MM.1S (cell line): Measurements from ENCODE around the gene TENM4.

Experiments used
- DNase-seq: peaks from one replicate; pipeline ENCODE4 v3.0.0-alpha.2; 2015
- H2AFZ ChIP-seq: fragments of 300-600 bp; sonication (generic); 2 replicates; pipeline ENCODE4 v1.6.0; 2016; ENCODE audit warnings: antibody characterized with exemption, low read length
- H3F3A ChIP-seq: fragments of 300-600 bp; sonication (generic); 2 replicates; pipeline ENCODE4 v1.6.1; 2016; ENCODE audit warnings: mild to moderate bottlenecking, antibody characterized with exemption, low read length, moderate library complexity, mixed read lengths; ENCODE audit not compliant: insufficient read depth
- H3K27ac ChIP-seq: fragments of 300-600 bp; sonication (generic); 2 replicates; pipeline ENCODE4 v1.5.1; 2016; ENCODE audit warnings: mild to moderate bottlenecking, low read length
- H3K27me3 ChIP-seq: fragments of 300-600 bp; sonication (generic); replicated peaks from 2 replicates; pipeline ENCODE4 v1.6.0; 2016; ENCODE audit warnings: low read length; ENCODE audit not compliant: insufficient read depth
- H3K36me3 ChIP-seq: fragments of 300-600 bp; sonication (generic); replicated peaks from 2 replicates; pipeline ENCODE4 v1.6.1; 2016; ENCODE audit warnings: mild to moderate bottlenecking, low read length, mixed read lengths; ENCODE audit not compliant: insufficient read depth
- H3K4me1 ChIP-seq: fragments of 300-600 bp; sonication (generic); 2 replicates; pipeline ENCODE4 v1.6.1; 2016; ENCODE audit warnings: low read length, mixed read lengths
- H3K4me2 ChIP-seq: fragments of 300-600 bp; sonication (generic); 2 replicates; pipeline ENCODE4 v1.6.0; 2016; ENCODE audit warnings: low read depth, low read length
- H3K4me3 ChIP-seq: fragments of 300-600 bp; sonication (generic); 2 replicates; pipeline ENCODE4 v1.5.1; 2016; ENCODE audit warnings: low read length, mixed read lengths
- H3K79me2 ChIP-seq: fragments of 300-600 bp; sonication (generic); 2 replicates; pipeline ENCODE4 v1.6.1; 2016; ENCODE audit warnings: mixed run types, low read length, mixed read lengths
- H3K9ac ChIP-seq: fragments of 300-600 bp; sonication (generic); 2 replicates; pipeline ENCODE4 v1.6.1; 2016; ENCODE audit warnings: low read length, mixed read lengths
- H3K9me2 ChIP-seq: fragments of 300-600 bp; sonication (generic); replicated peaks from 2 replicates; pipeline ENCODE4 v1.6.1; 2016; ENCODE audit warnings: mild to moderate bottlenecking, low read length, mixed read lengths; ENCODE audit not compliant: insufficient read depth
- H3K9me3 ChIP-seq: fragments of 300-600 bp; sonication (generic); replicated peaks from 2 replicates; pipeline ENCODE4 v1.6.1; 2016; ENCODE audit warnings: mild to moderate bottlenecking, low read length, mixed read lengths; ENCODE audit not compliant: insufficient read depth
- H4K20me1 ChIP-seq: fragments of 300-600 bp; sonication (generic); 2 replicates; pipeline ENCODE4 v1.6.1; 2016; ENCODE audit warnings: mild to moderate bottlenecking, low read length, moderate library complexity, mixed read lengths; ENCODE audit not compliant: insufficient read depth
- CTCF ChIP-seq: fragments of 300-600 bp; sonication (generic); IDR thresholded peaks from 2 replicates; pipeline ENCODE4 v1.5.1; 2016; ENCODE audit warnings: antibody characterized with exemption, low read length, mixed read lengths
- EZH2 ChIP-seq: fragments of 300-600 bp; sonication (generic); optimal IDR thresholded peaks from 2 replicates; pipeline ENCODE3; 2017; ENCODE audit warnings: low read depth, mild to moderate bottlenecking, antibody characterized with exemption, low read length, mixed read lengths
- EZH2phosphoT487 ChIP-seq: fragments of 300-600 bp; sonication (generic); IDR thresholded peaks from 2 replicates; pipeline ENCODE4 v1.6.1; 2018; ENCODE audit warnings: antibody characterized with exemption, low read length

The TENM4 gene

GRCh38 chr11:79311461-79311860 lies 129.4 kb downstream of the TENM4 start:
- no peaks in the 10 kb centered on the region for H3K27me3 ChIP-seq
- TF ChIP-seq EZH2phosphoT487 (no peak), CTCF (no peak), EZH2 (no peak)
- H2AFZ ChIP-seq, result no peak overlapping the region
- no peak overlapping the region for H3K27ac ChIP-seq
- no peak overlapping the region for H3K9ac ChIP-seq
- no peak overlapping the region for H3K4me3 ChIP-seq
- no peak for DNase-seq
- H4K20me1 ChIP-seq, result no peaks in the 10 kb centered on the region
- no peaks in the 10 kb centered on the region for H3K9me2 ChIP-seq
- H3K79me2 ChIP-seq, result no peaks in the 10 kb centered on the region
- no peaks in the 10 kb centered on the region for H3K4me1 ChIP-seq
- no peaks in the 10 kb centered on the region for H3K36me3 ChIP-seq
- no peak overlapping the region for H3K4me2 ChIP-seq
- no peaks in the 10 kb centered on the region for H3K9me3 ChIP-seq
- H3F3A ChIP-seq, result no peaks in the 10 kb centered on the region

GRCh38 chr11:79309407-79309806 lies 131.4 kb downstream of the TENM4 start:
- no peaks in the 10 kb centered on the region for H4K20me1 ChIP-seq
- peaks cover 8% of the 10 kb centered on the region for H3F3A ChIP-seq
- no peak for DNase-seq
- no peak overlapping the region for H3K4me2 ChIP-seq
- no peaks in the 10 kb centered on the region for H3K36me3 ChIP-seq
- no peaks in the 10 kb centered on the region for H3K9me2 ChIP-seq
- no peak overlapping the region for H3K27ac ChIP-seq
- H3K4me1 ChIP-seq, result peaks cover 9% of the 10 kb centered on the region
- H3K9ac ChIP-seq, result no peak overlapping the region
- no peak overlapping the region for H2AFZ ChIP-seq
- no peaks in the 10 kb centered on the region for H3K79me2 ChIP-seq
- no peaks in the 10 kb centered on the region for H3K9me3 ChIP-seq
- TF ChIP-seq CTCF, result no peak
- no peak for TF ChIP-seq EZH2
- no peak for TF ChIP-seq EZH2phosphoT487
- no peak overlapping the region for H3K4me3 ChIP-seq
- no peaks in the 10 kb centered on the region for H3K27me3 ChIP-seq

GRCh38 chr11:79308429-79308828 lies 132.4 kb downstream of the TENM4 start:
- Histone ChIP-seq H3K4me2 (no peak overlapping the region), H3K27ac (no peak overlapping the region)

More at GRCh38 chr11:79308429-79308828, 132.4 kb downstream of the TENM4 start:
- Histone ChIP-seq H3K9me2 (no peaks in the 10 kb centered on the region), H3K79me2 (no peaks in the 10 kb centered on the region), H3K36me3 (no peaks in the 10 kb centered on the region), H3K9me3 (no peaks in the 10 kb centered on the region), H3K27me3 (no peaks in the 10 kb centered on the region), H3K4me3 (no peak overlapping the region), H2AFZ (no peak overlapping the region), H4K20me1 (no peaks in the 10 kb centered on the region), H3K4me1 (peaks cover 16% of the 10 kb centered on the region), H3K9ac (no peak overlapping the region), H3F3A (peaks cover 10% of the 10 kb centered on the region)
- no peak for TF ChIP-seq CTCF
- no peak for TF ChIP-seq EZH2
- TF ChIP-seq EZH2phosphoT487, result no peak
- DNase-seq, result no peak
